Effector memory CD4-positive, alpha-beta T cell (primary cell): Measurements from ENCODE around the gene ZSWIM5.
A peak's percentile ranks its signal among the peaks of the same experiment; 100 is the strongest.
"Not testable (repeated sequence)": the region's sequence is repeated elsewhere in the genome, so short reads cannot be mapped to it uniquely, and the experiment has no call there.

ENCODE experiments used
- DNase-seq, 3 donors: peaks; one replicate each; pipeline ENCODE4 v3.0.0-alpha.2; 2020
- H3K27ac ChIP-seq: 2 replicates; pipeline ENCODE4 v1.7.0; 2013; ENCODE audit warnings: mild to moderate bottlenecking, low read length, moderate library complexity; ENCODE audit not compliant: insufficient read depth, poor library complexity, severe bottlenecking
- H3K27me3 ChIP-seq: replicated peaks from 2 replicates; pipeline ENCODE4 v1.7.0; 2013; ENCODE audit warnings: mild to moderate bottlenecking, low read length; ENCODE audit not compliant: insufficient read depth, control insufficient read depth, poor library complexity, severe bottlenecking
- H3K36me3 ChIP-seq: 2 replicates; pipeline ENCODE4 v1.7.0; 2013; ENCODE audit warnings: mild to moderate bottlenecking, low read length, moderate library complexity; ENCODE audit not compliant: control insufficient read depth, insufficient read depth
- H3K4me1 ChIP-seq: 2 replicates; pipeline ENCODE4 v1.7.0; 2013; ENCODE audit warnings: low read length, mild to moderate bottlenecking; ENCODE audit not compliant: control insufficient read depth, insufficient read depth, poor library complexity, severe bottlenecking
- H3K4me3 ChIP-seq: 2 replicates; pipeline ENCODE4 v1.7.0; 2013; ENCODE audit warnings: low read length, low read depth, mild to moderate bottlenecking; ENCODE audit not compliant: insufficient read depth, poor library complexity, severe bottlenecking
- H3K9me3 ChIP-seq: 2 replicates; pipeline ENCODE4 v1.7.0; 2013; ENCODE audit warnings: mild to moderate bottlenecking, low read length, moderate library complexity; ENCODE audit not compliant: control insufficient read depth

ZSWIM5 gene

GRCh38 chr1:45001576-45001975 is 204.8 kb downstream of the ZSWIM5 start:
- H3K9me3 ChIP-seq, H3K4me1 ChIP-seq, H3K27me3 ChIP-seq, H3K27ac ChIP-seq, DNase-seq, H3K4me3 ChIP-seq: not testable (repeated sequence)
- peaks cover 41% of the 10 kb centered on the region for H3K36me3 ChIP-seq

- no peaks in the 10 kb centered on the region for H3K4me1 ChIP-seq
- H3K27me3 ChIP-seq, result no peaks in the 10 kb centered on the region
- DNase-seq, result no peak
- H3K4me3 ChIP-seq, result no peak overlapping the region
- peaks cover 36% of the 10 kb centered on the region for H3K36me3 ChIP-seq
- no peak overlapping the region for H3K27ac ChIP-seq
- no peaks in the 10 kb centered on the region for H3K9me3 ChIP-seq
Observed at GRCh38 chr1:45001011-45001481, 205.4 kb downstream of the ZSWIM5 start.

- H3K27ac ChIP-seq, result no peak overlapping the region
- no peak overlapping the region for H3K4me3 ChIP-seq
- no peaks in the 10 kb centered on the region for H3K4me1 ChIP-seq
- peaks cover 18% of the 10 kb centered on the region for H3K36me3 ChIP-seq
- no peak for DNase-seq
- H3K9me3 ChIP-seq, result no peaks in the 10 kb centered on the region
- H3K27me3 ChIP-seq, result no peaks in the 10 kb centered on the region
Observed at GRCh38 chr1:44999232-44999631, 207.2 kb downstream of the ZSWIM5 start.

GRCh38 chr1:44995467-44996238 is 210.8 kb downstream of the ZSWIM5 start:
- no peaks in the 10 kb centered on the region for H3K36me3 ChIP-seq
- no peak for DNase-seq
- H3K4me3 ChIP-seq, result no peak overlapping the region
- no peaks in the 10 kb centered on the region for H3K4me1 ChIP-seq
- H3K27ac ChIP-seq, result no peak overlapping the region
- H3K27me3 ChIP-seq, result no peaks in the 10 kb centered on the region
- no peaks in the 10 kb centered on the region for H3K9me3 ChIP-seq

GRCh38 chr1:44994309-44994898 is 212.0 kb downstream of the ZSWIM5 start:
- H3K27me3 ChIP-seq, result no peaks in the 10 kb centered on the region
- DNase-seq, result no peak

GRCh38 chr1:44988531-44989156 is 217.8 kb downstream of the ZSWIM5 start:
- H3K4me1 ChIP-seq, result peaks cover 12% of the 10 kb centered on the region

More at GRCh38 chr1:44994309-44994898, 212.0 kb downstream of the ZSWIM5 start:
- H3K36me3 ChIP-seq, result no peaks in the 10 kb centered on the region
- no peaks in the 10 kb centered on the region for H3K4me1 ChIP-seq
- H3K4me3 ChIP-seq, result no peak overlapping the region
- no peaks in the 10 kb centered on the region for H3K9me3 ChIP-seq
- no peak overlapping the region for H3K27ac ChIP-seq

DNA sequence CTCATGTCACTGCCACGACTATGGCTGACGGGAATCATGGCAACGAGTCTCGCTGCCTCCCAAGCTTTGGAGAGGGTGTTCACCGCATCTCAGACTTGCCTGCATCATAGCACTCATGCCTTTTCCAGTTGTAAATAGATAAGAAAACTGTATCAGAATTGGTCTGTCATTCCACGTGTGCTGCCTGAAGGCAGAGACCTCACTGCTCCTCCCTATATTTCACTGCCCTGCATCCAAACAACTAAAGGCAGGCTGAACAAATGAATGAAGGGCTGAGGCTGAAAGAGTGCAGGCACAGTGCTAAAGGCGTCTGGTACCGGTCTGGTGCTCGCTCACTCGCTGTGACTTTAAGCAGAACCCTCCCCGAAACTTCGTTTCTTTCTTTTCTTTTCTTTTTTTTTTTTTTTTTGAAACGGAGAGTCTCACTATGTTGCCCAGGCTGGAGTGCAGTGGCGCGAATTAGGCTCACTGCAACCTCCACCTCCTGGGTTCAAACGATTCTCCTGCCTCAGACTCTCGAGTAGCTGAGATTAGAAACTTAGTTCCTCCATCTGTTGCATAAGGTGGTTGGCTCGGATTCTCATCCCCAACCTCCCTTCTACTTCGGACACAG is 220.6 kb downstream of the ZSWIM5 start:
- peaks cover 12% of the 10 kb centered on the region for H3K4me1 ChIP-seq
- no peaks in the 10 kb centered on the region for H3K36me3 ChIP-seq
- H3K27ac ChIP-seq, result peak overlapping the region; percentile 49
- peak overlapping the region; percentile 65 for H3K4me3 ChIP-seq
- H3K9me3 ChIP-seq, result no peaks in the 10 kb centered on the region
- no peak for DNase-seq
- no peaks in the 10 kb centered on the region for H3K27me3 ChIP-seq

More at GRCh38 chr1:44988531-44989156, 217.8 kb downstream of the ZSWIM5 start:
- Histone ChIP-seq H3K4me3 (no peak overlapping the region), H3K9me3 (no peaks in the 10 kb centered on the region), H3K36me3 (no peaks in the 10 kb centered on the region), H3K27ac (no peak overlapping the region), H3K27me3 (no peaks in the 10 kb centered on the region)
- no peak for DNase-seq

DNA sequence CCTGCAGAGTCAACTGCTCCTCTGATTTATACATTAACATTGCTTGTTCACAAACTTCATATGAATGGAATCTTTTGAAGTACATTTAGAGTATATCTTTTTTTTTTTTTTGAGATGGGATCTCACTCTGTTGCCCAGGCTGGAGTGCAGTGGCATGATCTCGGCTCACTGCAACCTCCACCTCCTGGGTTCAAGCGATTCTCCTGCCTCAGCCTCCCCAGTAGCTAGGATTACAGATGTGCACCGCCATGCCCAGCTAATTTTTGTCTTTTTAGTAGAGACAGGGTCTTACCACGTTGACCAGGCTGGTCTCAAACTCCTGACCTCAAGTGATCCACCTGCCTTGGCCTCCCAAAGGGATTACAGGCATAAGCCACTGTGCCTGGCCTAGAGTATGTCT is 229.0 kb downstream of the ZSWIM5 start:
- not testable (repeated sequence) for H3K36me3 ChIP-seq, DNase-seq, H3K4me3 ChIP-seq, H3K9me3 ChIP-seq, H3K4me1 ChIP-seq, H3K27ac ChIP-seq, H3K27me3 ChIP-seq

DNA sequence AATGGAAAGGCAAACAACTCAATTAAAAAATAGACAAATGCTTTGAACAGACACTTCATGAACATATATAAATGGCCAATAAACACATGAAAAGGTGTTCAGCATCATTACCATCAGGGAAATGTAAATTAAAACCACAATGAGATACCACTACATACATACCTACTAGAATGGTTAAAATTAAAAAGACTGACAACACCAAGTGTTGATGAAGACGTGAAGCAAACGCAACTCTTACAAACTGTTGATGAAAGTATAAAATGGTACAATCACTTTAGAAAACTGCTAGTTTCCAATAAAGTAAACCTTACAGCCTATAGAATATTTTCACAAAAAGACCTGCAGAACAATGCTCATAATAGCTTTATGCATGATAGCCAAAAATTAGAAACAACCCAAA is 230.2 kb downstream of the ZSWIM5 start:
- Histone ChIP-seq H3K27me3 (no peaks in the 10 kb centered on the region), H3K36me3 (peaks cover 10% of the 10 kb centered on the region), H3K4me1 (no peaks in the 10 kb centered on the region), H3K4me3 (no peak overlapping the region), H3K27ac (no peak overlapping the region), H3K9me3 (no peaks in the 10 kb centered on the region)
- DNase-seq, result no peak

- no peaks in the 10 kb centered on the region for H3K4me1 ChIP-seq
- peaks cover 10% of the 10 kb centered on the region for H3K36me3 ChIP-seq
- H3K9me3 ChIP-seq, result no peaks in the 10 kb centered on the region
- H3K4me3 ChIP-seq, result no peak overlapping the region
- DNase-seq, result no peak
- H3K27ac ChIP-seq, result no peak overlapping the region
- H3K27me3 ChIP-seq, result no peaks in the 10 kb centered on the region
Observed at GRCh38 chr1:44973645-44974044, 232.8 kb downstream of the ZSWIM5 start.
